Measurements from ENCODE around the gene CEP135.

CEP135 gene

GRCh38 chr4:55925241-55925640 lies 23.5 kb upstream of the CEP135 start:
- Histone ChIP-seq H2BK5ac (ENCODE audit: low read depth, low read length, poor library complexity, severe bottlenecking) (no peak overlapping the region), H3K79me1 (replicated peaks; ENCODE audit: low read length, poor library complexity, severe bottlenecking) (no peaks in the 10 kb centered on the region), H4K91ac (ENCODE audit: low read length) (no peak overlapping the region), H2BK15ac (ENCODE audit: low read depth, poor library complexity, severe bottlenecking) (no peak overlapping the region), H3K9ac (ENCODE audit: low read length) (no peak overlapping the region), H3K18ac (ENCODE audit: low read depth in 1 of 2, low read length in 2 of 2) (no peak overlapping the region), H3K27ac (ENCODE audit: low read length, poor library complexity, severe bottlenecking) (no peak overlapping the region), H2AFZ (ENCODE audit: low read depth, low read length) (peak overlapping the region; percentile 58), H3K36me3 (ENCODE audit: control insufficient read depth in 1 of 2, insufficient read depth in 2 of 2, low read depth in 1 of 2, low read length in 2 of 2) (no peaks in the 10 kb centered on the region), H3K27me3 (ENCODE audit: control insufficient read depth in 1 of 2, insufficient read depth in 1 of 2, low read length in 2 of 2) (no peaks in the 10 kb centered on the region), H2BK12ac (ENCODE audit: low read length in 2 of 2) (no peak overlapping the region), H3K4me2 (ENCODE audit: low read length, poor library complexity, severe bottlenecking) (no peak overlapping the region), H3K14ac (ENCODE audit: low read length in 2 of 2) (no peak overlapping the region), H3K9me3 (ENCODE audit: control insufficient read depth, low read length) (peaks cover 11% of the 10 kb centered on the region), H3K4ac (ENCODE audit: low read depth in 1 of 2, low read length in 2 of 2) (peak overlapping the region in 1 of 2 experiments; percentile 34), H3K4me3 (ENCODE audit: insufficient read depth in 1 of 2, low read depth in 1 of 2, low read length in 2 of 2) (no peak overlapping the region), H2BK120ac (ENCODE audit: low read depth, low read length) (no peak overlapping the region), H3K23ac (ENCODE audit: low read length in 2 of 2) (no peak overlapping the region), H4K8ac (ENCODE audit: low read length) (no peak overlapping the region), H2AK5ac (ENCODE audit: low read length, severe bottlenecking) (no peak overlapping the region), H3K4me1 (ENCODE audit: control insufficient read depth, insufficient read depth, low read depth, low read length) (no peaks in the 10 kb centered on the region)
- WGBS = 87% methylated on average over 4 of the region's 4 CpGs
- DNase-seq = peak; percentile 66

GRCh38 chr4:55926610-55927009 lies 22.1 kb upstream of the CEP135 start:
- Histone ChIP-seq H3K79me1 (replicated peaks; ENCODE audit: low read length, poor library complexity, severe bottlenecking) (no peaks in the 10 kb centered on the region), H3K9me3 (ENCODE audit: control insufficient read depth, low read length) (peaks cover 11% of the 10 kb centered on the region), H3K23ac (ENCODE audit: low read length in 2 of 2) (no peak overlapping the region), H4K8ac (ENCODE audit: low read length) (no peak overlapping the region), H3K27me3 (ENCODE audit: control insufficient read depth in 1 of 2, insufficient read depth in 1 of 2, low read length in 2 of 2) (no peaks in the 10 kb centered on the region), H2AK5ac (ENCODE audit: low read length, severe bottlenecking) (no peak overlapping the region), H2BK120ac (ENCODE audit: low read depth, low read length) (no peak overlapping the region), H3K4ac (ENCODE audit: low read depth in 1 of 2, low read length in 2 of 2) (no peak overlapping the region), H3K18ac (ENCODE audit: low read depth in 1 of 2, low read length in 2 of 2) (no peak overlapping the region), H4K91ac (ENCODE audit: low read length) (no peak overlapping the region), H3K36me3 (ENCODE audit: control insufficient read depth in 1 of 2, insufficient read depth in 2 of 2, low read depth in 1 of 2, low read length in 2 of 2) (no peaks in the 10 kb centered on the region), H3K27ac (ENCODE audit: low read length, poor library complexity, severe bottlenecking) (no peak overlapping the region), H3K4me3 (ENCODE audit: insufficient read depth in 1 of 2, low read depth in 1 of 2, low read length in 2 of 2) (no peak overlapping the region), H2AFZ (ENCODE audit: low read depth, low read length) (no peak overlapping the region), H3K4me1 (ENCODE audit: control insufficient read depth, insufficient read depth, low read depth, low read length) (no peaks in the 10 kb centered on the region), H2BK15ac (ENCODE audit: low read depth, poor library complexity, severe bottlenecking) (no peak overlapping the region), H2BK12ac (ENCODE audit: low read length in 2 of 2) (no peak overlapping the region), H3K14ac (ENCODE audit: low read length in 2 of 2) (no peak overlapping the region), H3K9ac (ENCODE audit: low read length) (peak overlapping the region; percentile 8), H2BK5ac (ENCODE audit: low read depth, low read length, poor library complexity, severe bottlenecking) (no peak overlapping the region), H3K4me2 (ENCODE audit: low read length, poor library complexity, severe bottlenecking) (no peak overlapping the region)
- DNase-seq = no peak

- H3K9me3 ChIP-seq (ENCODE audit: control insufficient read depth, low read length) = peaks cover 11% of the 10 kb centered on the region
- no peaks in the 10 kb centered on the region for H3K79me1 ChIP-seq (replicated peaks; ENCODE audit: low read length, poor library complexity, severe bottlenecking)
- no peak for DNase-seq
- no peak overlapping the region for H3K23ac ChIP-seq (ENCODE audit: low read length in 2 of 2)
- H4K91ac ChIP-seq (ENCODE audit: low read length) = no peak overlapping the region
- H3K4me2 ChIP-seq (ENCODE audit: low read length, poor library complexity, severe bottlenecking) = no peak overlapping the region
- no peaks in the 10 kb centered on the region for H3K36me3 ChIP-seq (ENCODE audit: control insufficient read depth in 1 of 2, insufficient read depth in 2 of 2, low read depth in 1 of 2, low read length in 2 of 2)
- no peak overlapping the region for H3K14ac ChIP-seq (ENCODE audit: low read length in 2 of 2)
- no CpG with 5 or more reads among the region's 2 CpGs for WGBS
- H3K4me1 ChIP-seq (ENCODE audit: control insufficient read depth, insufficient read depth, low read depth, low read length) = no peaks in the 10 kb centered on the region
- no peak overlapping the region for H2BK12ac ChIP-seq (ENCODE audit: low read length in 2 of 2)
- no peak overlapping the region for H2BK120ac ChIP-seq (ENCODE audit: low read depth, low read length)
- H3K27ac ChIP-seq (ENCODE audit: low read length, poor library complexity, severe bottlenecking) = no peak overlapping the region
- no peak overlapping the region for H2BK15ac ChIP-seq (ENCODE audit: low read depth, poor library complexity, severe bottlenecking)
- H2AFZ ChIP-seq (ENCODE audit: low read depth, low read length) = no peak overlapping the region
- H3K18ac ChIP-seq (ENCODE audit: low read depth in 1 of 2, low read length in 2 of 2) = no peak overlapping the region
- no peak overlapping the region for H3K4ac ChIP-seq (ENCODE audit: low read depth in 1 of 2, low read length in 2 of 2)
- no peak overlapping the region for H2BK5ac ChIP-seq (ENCODE audit: low read depth, low read length, poor library complexity, severe bottlenecking)
- no peak overlapping the region for H3K4me3 ChIP-seq (ENCODE audit: insufficient read depth in 1 of 2, low read depth in 1 of 2, low read length in 2 of 2)
- no peaks in the 10 kb centered on the region for H3K27me3 ChIP-seq (ENCODE audit: control insufficient read depth in 1 of 2, insufficient read depth in 1 of 2, low read length in 2 of 2)
- no peak overlapping the region for H4K8ac ChIP-seq (ENCODE audit: low read length)
- H2AK5ac ChIP-seq (ENCODE audit: low read length, severe bottlenecking) = no peak overlapping the region
- peak overlapping the region; percentile 20 for H3K9ac ChIP-seq (ENCODE audit: low read length)
These were observed 20.8 kb upstream of the CEP135 start for GRCh38 chr4:55927803-55928437.

DNA sequence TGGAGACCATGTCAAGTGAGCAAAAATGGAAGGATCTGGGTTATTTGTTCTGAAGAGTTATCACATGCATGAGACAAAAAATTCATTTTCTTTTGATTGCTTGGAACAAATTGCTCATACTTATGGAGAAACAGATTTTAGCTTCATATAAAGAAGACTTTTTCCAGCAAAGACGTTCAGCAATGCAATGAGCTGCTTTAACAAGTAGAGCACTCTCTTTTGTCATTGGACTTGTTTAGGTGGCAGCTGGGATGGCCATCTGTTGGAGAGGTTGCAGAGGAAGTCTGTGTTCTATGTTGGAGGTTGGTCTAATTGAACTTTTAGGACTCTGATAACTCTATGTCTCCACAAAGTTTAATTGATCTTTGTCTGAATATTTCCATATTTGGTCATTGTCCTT lies 19.9 kb upstream of the CEP135 start:
- H2BK120ac ChIP-seq (ENCODE audit: low read depth, low read length) = no peak overlapping the region
- H3K4me2 ChIP-seq (ENCODE audit: low read length, poor library complexity, severe bottlenecking) = no peak overlapping the region
- H2AK5ac ChIP-seq (ENCODE audit: low read length, severe bottlenecking) = no peak overlapping the region
- peaks cover 11% of the 10 kb centered on the region for H3K9me3 ChIP-seq (ENCODE audit: control insufficient read depth, low read length)
- no peak overlapping the region for H3K27ac ChIP-seq (ENCODE audit: low read length, poor library complexity, severe bottlenecking)
- H2BK5ac ChIP-seq (ENCODE audit: low read depth, low read length, poor library complexity, severe bottlenecking) = no peak overlapping the region
- H3K4me3 ChIP-seq (ENCODE audit: insufficient read depth in 1 of 2, low read depth in 1 of 2, low read length in 2 of 2) = no peak overlapping the region
- no peak for DNase-seq
- H3K18ac ChIP-seq (ENCODE audit: low read depth in 1 of 2, low read length in 2 of 2) = no peak overlapping the region
- H2AFZ ChIP-seq (ENCODE audit: low read depth, low read length) = no peak overlapping the region
- H3K79me1 ChIP-seq (replicated peaks; ENCODE audit: low read length, poor library complexity, severe bottlenecking) = no peaks in the 10 kb centered on the region
- 87% methylated on average over 1 of the region's 1 CpG for WGBS
- H4K91ac ChIP-seq (ENCODE audit: low read length) = no peak overlapping the region
- H3K4ac ChIP-seq (ENCODE audit: low read depth in 1 of 2, low read length in 2 of 2) = no peak overlapping the region
- no peak overlapping the region for H3K9ac ChIP-seq (ENCODE audit: low read length)
- H4K8ac ChIP-seq (ENCODE audit: low read length) = no peak overlapping the region
- no peaks in the 10 kb centered on the region for H3K27me3 ChIP-seq (ENCODE audit: control insufficient read depth in 1 of 2, insufficient read depth in 1 of 2, low read length in 2 of 2)
- no peak overlapping the region for H2BK15ac ChIP-seq (ENCODE audit: low read depth, poor library complexity, severe bottlenecking)
- H3K23ac ChIP-seq (ENCODE audit: low read length in 2 of 2) = no peak overlapping the region
- H2BK12ac ChIP-seq (ENCODE audit: low read length in 2 of 2) = no peak overlapping the region
- no peaks in the 10 kb centered on the region for H3K4me1 ChIP-seq (ENCODE audit: control insufficient read depth, insufficient read depth, low read depth, low read length)
- no peaks in the 10 kb centered on the region for H3K36me3 ChIP-seq (ENCODE audit: control insufficient read depth in 1 of 2, insufficient read depth in 2 of 2, low read depth in 1 of 2, low read length in 2 of 2)
- no peak overlapping the region for H3K14ac ChIP-seq (ENCODE audit: low read length in 2 of 2)

Measured in mesenchymal stem cell (in vitro differentiated cells and primary cell).